ENCODE measurements around the gene SLC37A3. TPM values are rescaled to one million over a fixed set of nuclear protein-coding genes. Genes with fewer than 3 reads are reported as not detected.

The SLC37A3 gene
- total and polyA plus RNA-seq, 2 of the 13 experiments (the other 11 are each of a cell fraction or from before 2014, with no cell fraction given): 21.3 to 27.9 TPM

DNA sequence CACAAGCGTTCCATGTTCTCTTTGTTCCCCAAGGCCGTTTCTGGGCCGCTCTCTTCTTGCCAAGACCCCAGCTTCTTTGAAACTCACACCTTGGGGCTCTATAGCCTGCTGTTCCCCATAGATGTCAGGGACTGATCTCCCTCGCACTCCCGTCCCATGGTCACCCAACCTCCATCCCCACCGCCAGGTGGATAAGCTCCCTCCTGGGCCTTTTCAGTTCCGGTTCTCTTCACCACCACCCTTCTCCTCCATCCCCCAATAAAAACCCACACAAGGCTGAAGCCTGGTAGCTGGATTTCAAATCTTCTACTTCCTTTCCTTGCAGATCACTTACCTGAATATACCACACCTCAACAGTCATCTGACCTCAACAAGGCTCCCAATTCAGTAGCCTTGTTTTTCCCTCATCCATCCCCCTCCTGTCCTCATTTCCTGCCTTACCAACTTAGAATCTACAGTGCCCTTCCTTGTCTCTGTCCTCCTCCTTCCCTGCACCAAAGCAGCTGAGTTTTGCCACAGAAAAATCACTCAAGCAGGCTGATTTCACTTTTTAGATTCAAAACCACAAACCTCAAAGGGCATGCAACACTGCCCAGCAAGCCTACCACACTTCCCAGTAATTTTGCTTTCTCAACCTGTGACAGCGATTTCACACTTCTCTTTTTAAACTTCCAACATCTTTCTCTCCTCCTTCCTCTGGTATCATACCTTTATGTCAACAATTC, 7.7 kb downstream of the SLC37A3 start:
- Histone ChIP-seq H3K4me2 (ENCODE audit: low read depth, low read length) (no peak overlapping the region), H4K20me1 (ENCODE audit: insufficient read depth, low read length) (no peaks in the 10 kb centered on the region), H3K79me2 (ENCODE audit: insufficient read depth, low read length) (peaks cover 14% of the 10 kb centered on the region), H3K4me3 (replicated peaks in 1 of 3; ENCODE audit: insufficient read depth in 1 of 3, low read depth in 2 of 3, low read length in 3 of 3) (no peak overlapping the region), H3K4me1 (ENCODE audit: insufficient read depth, low read length) (no peaks in the 10 kb centered on the region), H3K9me3 (ENCODE audit: low read length) (no peaks in the 10 kb centered on the region), H3K27ac (ENCODE audit: extremely low read length, insufficient read depth, low read length) (no peak overlapping the region), H3K36me3 (replicated peaks in 1 of 2; ENCODE audit: control insufficient read depth in 1 of 2, insufficient read depth in 2 of 2, low read length in 2 of 2) (no peaks in the 10 kb centered on the region), H2AFZ (ENCODE audit: low read length) (no peak overlapping the region), H3K9ac (ENCODE audit: insufficient read depth, low read depth, low read length) (no peak overlapping the region), H3K27me3 (ENCODE audit: control insufficient read depth in 1 of 2, insufficient read depth in 2 of 2, low read length in 2 of 2) (no peaks in the 10 kb centered on the region)
- no peak for FAIRE-seq
- WGBS (ENCODE audit: low lambda C conversion rate): 92% methylated on average over 8 of the region's 8 CpGs
- DNase-seq (ENCODE audit: low spot score): no peak
- ChIA-PET POLR2A (no interaction called here), CTCF (ENCODE audit: low intra/inter-chr PET ratio, low total read pairs) (no interaction called here)
- intact Hi-C loops (cut with micrococcal nuclease; ENCODE audit: unreplicated experiment) (no loop called here), in situ Hi-C loops (cut with HindIII; ENCODE audit: extremely low pct_ligation_motif_present, low pct_unique_long_range_greater_than_20kb) (no loop called here)
- ATAC-seq: no peak
- no TSS peak for BruUV-seq (replicated peaks)
- TF ChIP-seq ZSCAN31 (CRISPR knock-in tag; IDR thresholded peaks at IDR 0.05; ENCODE audit: low read depth) (no peak), MYPOP (CRISPR knock-in tag; IDR thresholded peaks at IDR 0.05) (no peak), ZBTB21 (CRISPR knock-in tag; IDR thresholded peaks at IDR 0.05) (no peak), TAF1 (CRISPR knock-in tag; IDR thresholded peaks at IDR 0.05) (no peak), ELF1 (CRISPR knock-in tag; IDR thresholded peaks at IDR 0.05) (no peak), NFATC3 (CRISPR knock-in tag; IDR thresholded peaks at IDR 0.05) (no peak), GATAD2A (CRISPR knock-in tag; IDR thresholded peaks at IDR 0.05) (no peak), ZNF282 (IDR thresholded peaks at IDR 0.05; ENCODE audit: partially characterized antibody) (no peak), IRF2 (CRISPR knock-in tag; IDR thresholded peaks at IDR 0.05) (no peak), ZNF780A (CRISPR knock-in tag; IDR thresholded peaks at IDR 0.05) (no peak), PBX2 (CRISPR knock-in tag; IDR thresholded peaks at IDR 0.05) (no peak), ISL2 (CRISPR knock-in tag; IDR thresholded peaks at IDR 0.05) (no peak), ZNF790 (CRISPR knock-in tag; IDR thresholded peaks at IDR 0.05; ENCODE audit: borderline replicate concordance) (no peak), SCMH1 (CRISPR knock-in tag; IDR thresholded peaks at IDR 0.05; ENCODE audit: borderline replicate concordance) (no peak)
- TF ChIP-seq, protein P1, sequence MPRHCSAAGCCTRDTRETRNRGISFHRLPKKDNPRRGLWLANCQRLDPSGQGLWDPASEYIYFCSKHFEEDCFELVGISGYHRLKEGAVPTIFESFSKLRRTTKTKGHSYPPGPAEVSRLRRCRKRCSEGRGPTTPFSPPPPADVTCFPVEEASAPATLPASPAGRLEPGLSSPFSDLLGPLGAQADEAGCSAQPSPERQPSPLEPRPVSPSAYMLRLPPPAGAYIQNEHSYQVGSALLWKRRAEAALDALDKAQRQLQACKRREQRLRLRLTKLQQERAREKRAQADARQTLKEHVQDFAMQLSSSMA (CRISPR knock-in tag; IDR thresholded peaks at IDR 0.05): no peak
- TF ChIP-seq, protein P2, sequence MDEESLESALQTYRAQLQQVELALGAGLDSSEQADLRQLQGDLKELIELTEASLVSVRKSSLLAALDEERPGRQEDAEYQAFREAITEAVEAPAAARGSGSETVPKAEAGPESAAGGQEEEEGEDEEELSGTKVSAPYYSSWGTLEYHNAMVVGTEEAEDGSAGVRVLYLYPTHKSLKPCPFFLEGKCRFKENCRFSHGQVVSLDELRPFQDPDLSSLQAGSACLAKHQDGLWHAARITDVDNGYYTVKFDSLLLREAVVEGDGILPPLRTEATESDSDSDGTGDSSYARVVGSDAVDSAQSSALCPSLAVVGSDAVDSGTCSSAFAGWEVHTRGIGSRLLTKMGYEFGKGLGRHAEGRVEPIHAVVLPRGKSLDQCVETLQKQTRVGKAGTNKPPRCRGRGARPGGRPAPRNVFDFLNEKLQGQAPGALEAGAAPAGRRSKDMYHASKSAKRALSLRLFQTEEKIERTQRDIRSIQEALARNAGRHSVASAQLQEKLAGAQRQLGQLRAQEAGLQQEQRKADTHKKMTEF (CRISPR knock-in tag; IDR thresholded peaks at IDR 0.05): no peak
- TF ChIP-seq, protein P3, sequence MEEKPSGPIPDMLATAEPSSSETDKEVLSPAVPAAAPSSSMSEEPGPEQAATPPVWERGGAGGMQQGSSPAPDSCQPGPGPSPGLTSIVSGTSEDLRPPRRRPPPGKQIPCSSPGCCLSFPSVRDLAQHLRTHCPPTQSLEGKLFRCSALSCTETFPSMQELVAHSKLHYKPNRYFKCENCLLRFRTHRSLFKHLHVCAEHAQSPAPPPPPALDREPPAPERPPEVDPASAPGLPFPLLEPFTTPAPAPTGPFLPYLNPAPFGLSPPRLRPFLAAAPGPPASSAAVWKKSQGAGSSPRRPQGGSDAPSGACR (CRISPR knock-in tag; IDR thresholded peaks at IDR 0.05): no peak

All from HepG2 (cell line).